DND-41 (cell line): ENCODE measurements around the gene PDLIM7.

Experiments used
- ATAC-seq: fragments of 200-7000 bp; cut with Tn5 transposase; 3 replicates; pipeline ENCODE4 v1.9.1; 2021; ENCODE audit warnings: low read depth; ENCODE audit not compliant: insufficient read depth
- DNase-seq: peaks from one replicate; pipeline ENCODE4 v3.0.0-alpha.2; 2020
- H2AFZ ChIP-seq: 2 replicates; pipeline ENCODE4 v1.6.0; 2012; ENCODE audit warnings: low read depth, low read length
- H3K27ac ChIP-seq: 2 replicates; pipeline ENCODE4 v1.5.1; 2012; ENCODE audit warnings: low read length, inconsistent platforms
- H3K27me3 ChIP-seq: fragments of 200-600 bp; sonication (generic); 2 replicates; pipeline ENCODE4 v1.6.0; 2012; ENCODE audit warnings: low read length, mild to moderate bottlenecking, inconsistent platforms; ENCODE audit not compliant: insufficient read depth, poor library complexity
- H3K36me3 ChIP-seq: 2 replicates; pipeline ENCODE4 v1.5.1; 2012; ENCODE audit warnings: low read length, inconsistent platforms; ENCODE audit not compliant: insufficient read depth
- H3K4me1 ChIP-seq: 2 replicates; pipeline ENCODE4 v1.5.1; 2012; ENCODE audit warnings: mild to moderate bottlenecking, low read length; ENCODE audit not compliant: insufficient read depth
- H3K4me2 ChIP-seq: 2 replicates; pipeline ENCODE4 v1.6.0; 2012; ENCODE audit warnings: mild to moderate bottlenecking, moderate library complexity, low read length, inconsistent platforms; ENCODE audit not compliant: insufficient read depth
- H3K4me3 ChIP-seq, 2 experiments: fragments of 200-600 bp in 1 of 2; shearing (Covaris generic) in 1 of 2; 2 replicates each; pipeline ENCODE4 v1.5.1; 2012 to 2016; ENCODE audit warnings: inconsistent platforms in 2 of 2, low read length in 2 of 2, mild to moderate bottlenecking in 2 of 2, low read depth in 1 of 2, moderate library complexity in 1 of 2
- H3K79me2 ChIP-seq: 2 replicates; pipeline ENCODE4 v1.6.0; 2012; ENCODE audit warnings: low read length, inconsistent platforms; ENCODE audit not compliant: insufficient read depth
- H3K9ac ChIP-seq: 2 replicates; pipeline ENCODE4 v1.6.0; 2012; ENCODE audit warnings: low read depth, mild to moderate bottlenecking, inconsistent platforms, low read length, moderate library complexity
- H3K9me3 ChIP-seq: 2 replicates; pipeline ENCODE4 v1.5.1; 2012; ENCODE audit warnings: low read length, moderate library complexity, mild to moderate bottlenecking, inconsistent platforms; ENCODE audit not compliant: insufficient read depth, severe bottlenecking
- H4K20me1 ChIP-seq: 2 replicates; pipeline ENCODE4 v1.6.0; 2012; ENCODE audit warnings: low read length; ENCODE audit not compliant: insufficient read depth
- EZH2 ChIP-seq: IDR thresholded peaks from 3 replicates; pipeline ENCODE4 v1.6.1; 2012; ENCODE audit warnings: borderline replicate concordance, low read depth, mild to moderate bottlenecking, moderate library complexity, low read length, inconsistent platforms; ENCODE audit not compliant: severe bottlenecking
- TF ChIP-seq, protein P1 (sequence below): IDR thresholded peaks from 2 replicates; pipeline ENCODE4 v1.5.1; 2012; ENCODE audit warnings: borderline replicate concordance, low read length, moderate library complexity, mild to moderate bottlenecking; ENCODE audit not compliant: poor library complexity, severe bottlenecking; ENCODE audit errors: extremely low read depth

Gene PDLIM7

DNA sequence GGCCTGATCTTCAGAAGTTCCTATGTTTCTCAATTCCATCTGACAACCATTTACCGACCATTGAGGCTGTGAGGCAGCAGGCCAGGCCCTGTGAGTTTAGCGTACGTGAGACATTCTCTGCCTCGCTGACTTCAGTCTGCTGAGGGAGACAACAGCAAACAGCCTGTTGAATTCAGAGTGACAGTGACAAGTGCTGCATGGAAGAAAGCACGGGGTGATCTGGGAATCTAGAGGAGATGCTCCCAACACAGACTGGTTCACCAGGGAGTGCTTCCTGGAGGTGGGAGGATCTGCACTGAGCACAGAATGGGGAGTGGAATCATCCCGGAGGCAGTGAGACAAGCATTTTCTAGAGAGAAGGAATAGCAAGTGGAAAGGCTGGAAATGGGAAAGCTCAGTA lies 29.4 kb upstream of the PDLIM7 start:
- H3K4me2 ChIP-seq = no peak overlapping the region
- no peak overlapping the region for H3K9ac ChIP-seq
- peaks cover 27% of the 10 kb centered on the region for H4K20me1 ChIP-seq
- TF ChIP-seq EZH2 = no peak
- TF ChIP-seq, protein P1, sequence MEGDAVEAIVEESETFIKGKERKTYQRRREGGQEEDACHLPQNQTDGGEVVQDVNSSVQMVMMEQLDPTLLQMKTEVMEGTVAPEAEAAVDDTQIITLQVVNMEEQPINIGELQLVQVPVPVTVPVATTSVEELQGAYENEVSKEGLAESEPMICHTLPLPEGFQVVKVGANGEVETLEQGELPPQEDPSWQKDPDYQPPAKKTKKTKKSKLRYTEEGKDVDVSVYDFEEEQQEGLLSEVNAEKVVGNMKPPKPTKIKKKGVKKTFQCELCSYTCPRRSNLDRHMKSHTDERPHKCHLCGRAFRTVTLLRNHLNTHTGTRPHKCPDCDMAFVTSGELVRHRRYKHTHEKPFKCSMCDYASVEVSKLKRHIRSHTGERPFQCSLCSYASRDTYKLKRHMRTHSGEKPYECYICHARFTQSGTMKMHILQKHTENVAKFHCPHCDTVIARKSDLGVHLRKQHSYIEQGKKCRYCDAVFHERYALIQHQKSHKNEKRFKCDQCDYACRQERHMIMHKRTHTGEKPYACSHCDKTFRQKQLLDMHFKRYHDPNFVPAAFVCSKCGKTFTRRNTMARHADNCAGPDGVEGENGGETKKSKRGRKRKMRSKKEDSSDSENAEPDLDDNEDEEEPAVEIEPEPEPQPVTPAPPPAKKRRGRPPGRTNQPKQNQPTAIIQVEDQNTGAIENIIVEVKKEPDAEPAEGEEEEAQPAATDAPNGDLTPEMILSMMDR = no peak
- peaks cover 85% of the 10 kb centered on the region for H3K36me3 ChIP-seq
- no peak overlapping the region for H3K27ac ChIP-seq
- no peaks in the 10 kb centered on the region for H3K79me2 ChIP-seq
- H2AFZ ChIP-seq = no peak overlapping the region
- DNase-seq (no peak), ATAC-seq (no peak)
- H3K4me3 ChIP-seq = no peak overlapping the region
- H3K9me3 ChIP-seq = no peaks in the 10 kb centered on the region
- H3K4me1 ChIP-seq = no peaks in the 10 kb centered on the region
- no peaks in the 10 kb centered on the region for H3K27me3 ChIP-seq

DNA sequence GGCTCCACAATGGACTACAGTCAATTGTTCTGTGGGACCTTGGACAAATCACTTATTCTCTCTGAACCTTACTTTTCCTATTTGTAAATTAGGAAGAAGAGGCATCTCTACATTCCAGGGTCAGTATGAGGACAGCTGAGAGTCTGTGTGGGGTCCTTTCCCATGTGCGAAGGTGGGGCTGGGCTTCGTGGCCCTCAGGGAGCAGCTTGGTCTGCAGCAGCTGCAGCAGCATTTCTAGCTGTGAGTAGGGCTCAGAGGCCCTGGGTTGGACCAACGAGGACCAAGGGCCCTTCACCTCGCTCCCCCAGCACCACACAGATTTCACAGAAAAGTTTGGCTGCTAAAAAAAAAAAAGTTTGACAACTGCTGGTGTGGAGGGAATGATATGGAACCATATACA lies 28.8 kb upstream of the PDLIM7 start:
- DNase-seq (no peak), ATAC-seq (no peak)
- H3K9me3 ChIP-seq = no peaks in the 10 kb centered on the region
- H3K4me1 ChIP-seq = no peaks in the 10 kb centered on the region
- H3K27me3 ChIP-seq = no peaks in the 10 kb centered on the region
- no peak overlapping the region for H3K27ac ChIP-seq
- no peak overlapping the region for H3K4me3 ChIP-seq
- H4K20me1 ChIP-seq = peaks cover 27% of the 10 kb centered on the region
- TF ChIP-seq EZH2 = no peak
- TF ChIP-seq, protein P1 = no peak
- H3K4me2 ChIP-seq = no peak overlapping the region
- no peak overlapping the region for H3K9ac ChIP-seq
- peaks cover 87% of the 10 kb centered on the region for H3K36me3 ChIP-seq
- H3K79me2 ChIP-seq = no peaks in the 10 kb centered on the region
- H2AFZ ChIP-seq = no peak overlapping the region

DNA sequence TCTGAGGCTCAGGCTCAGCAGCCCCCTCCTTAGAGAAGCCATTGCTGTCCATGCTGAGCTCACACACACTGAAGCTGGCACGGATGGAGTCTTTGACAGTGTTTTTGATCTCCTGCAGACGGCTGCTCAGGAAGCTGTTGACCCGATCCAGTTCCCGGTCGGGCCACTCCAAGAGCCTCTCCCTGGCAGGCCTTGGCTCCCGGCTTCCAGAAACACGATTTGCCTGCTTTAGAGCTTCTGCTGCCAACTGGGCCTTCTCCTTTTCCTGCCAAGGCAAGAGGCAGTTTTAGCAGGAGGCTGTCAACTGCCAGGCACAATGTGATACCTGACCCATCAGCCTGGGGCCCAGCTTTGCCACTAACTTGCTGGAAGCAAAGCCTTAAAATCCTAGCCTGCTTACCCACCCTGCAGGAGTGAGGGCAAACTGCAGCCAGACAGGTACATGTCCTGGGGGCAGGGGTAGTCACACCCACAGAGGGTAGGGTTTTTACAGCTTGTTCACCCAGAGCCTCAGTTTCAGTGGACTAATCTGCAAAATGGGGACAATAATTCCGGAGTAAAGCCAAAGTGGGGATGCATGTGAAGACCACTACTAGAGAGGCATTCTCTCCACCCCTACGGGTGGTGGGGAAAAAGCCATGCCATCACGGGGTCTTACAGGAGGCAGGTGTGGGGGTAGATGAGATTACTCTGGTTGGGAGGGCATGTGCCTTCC lies 27.7 kb upstream of the PDLIM7 start:
- H3K27ac ChIP-seq = no peak overlapping the region
- ATAC-seq (no peak), DNase-seq (no peak)
- no peak overlapping the region for H3K4me2 ChIP-seq
- H3K36me3 ChIP-seq = peaks cover 87% of the 10 kb centered on the region
- H3K9ac ChIP-seq = no peak overlapping the region
- H3K4me3 ChIP-seq = no peak overlapping the region
- TF ChIP-seq, protein P1 = no peak
- no peak for TF ChIP-seq EZH2
- 0 out of 2 replicates have a peak, but pooled peaks cover 2% of the 10 kb centered on the region for H3K79me2 ChIP-seq
- H3K4me1 ChIP-seq = peaks cover 5% of the 10 kb centered on the region
- peaks cover 27% of the 10 kb centered on the region for H4K20me1 ChIP-seq
- no peaks in the 10 kb centered on the region for H3K9me3 ChIP-seq
- no peaks in the 10 kb centered on the region for H3K27me3 ChIP-seq
- H2AFZ ChIP-seq = no peak overlapping the region
